IPS-20b (cell line): ENCODE results near the gene MYCT1.
"Not testable (repeated sequence)": the region's sequence is repeated elsewhere in the genome, so short reads cannot be mapped to it uniquely, and the experiment has no call there.

Experiments used
- H3K27ac ChIP-seq: one replicate; pipeline ENCODE4 v1.5.1; 2013; ENCODE audit warnings: low read length
- H3K27me3 ChIP-seq: 2 replicates; pipeline ENCODE4 v1.6.1; 2013; ENCODE audit warnings: mild to moderate bottlenecking, low read length, inconsistent platforms; ENCODE audit not compliant: insufficient read depth
- H3K36me3 ChIP-seq: 2 replicates; pipeline ENCODE4 v1.6.1; 2013; ENCODE audit warnings: low read depth, mild to moderate bottlenecking, inconsistent platforms, low read length, moderate library complexity; ENCODE audit not compliant: insufficient read depth
- H3K4me1 ChIP-seq: 2 replicates; pipeline ENCODE4 v1.6.1; 2013; ENCODE audit warnings: mild to moderate bottlenecking, control low read depth, inconsistent platforms, low read length, moderate library complexity; ENCODE audit not compliant: insufficient read depth
- H3K4me3 ChIP-seq: 2 replicates; pipeline ENCODE4 v1.5.1; 2013; ENCODE audit warnings: mild to moderate bottlenecking, low read length, inconsistent platforms
- H3K9ac ChIP-seq: 2 replicates; pipeline ENCODE4 v1.6.1; 2013; ENCODE audit warnings: low read depth, mild to moderate bottlenecking, inconsistent platforms, low read length, moderate library complexity
- H3K9me3 ChIP-seq: 2 replicates; pipeline ENCODE4 v1.6.1; 2013; ENCODE audit warnings: mild to moderate bottlenecking, low read depth, low read length, inconsistent platforms; ENCODE audit not compliant: insufficient read depth

Gene MYCT1

DNA sequence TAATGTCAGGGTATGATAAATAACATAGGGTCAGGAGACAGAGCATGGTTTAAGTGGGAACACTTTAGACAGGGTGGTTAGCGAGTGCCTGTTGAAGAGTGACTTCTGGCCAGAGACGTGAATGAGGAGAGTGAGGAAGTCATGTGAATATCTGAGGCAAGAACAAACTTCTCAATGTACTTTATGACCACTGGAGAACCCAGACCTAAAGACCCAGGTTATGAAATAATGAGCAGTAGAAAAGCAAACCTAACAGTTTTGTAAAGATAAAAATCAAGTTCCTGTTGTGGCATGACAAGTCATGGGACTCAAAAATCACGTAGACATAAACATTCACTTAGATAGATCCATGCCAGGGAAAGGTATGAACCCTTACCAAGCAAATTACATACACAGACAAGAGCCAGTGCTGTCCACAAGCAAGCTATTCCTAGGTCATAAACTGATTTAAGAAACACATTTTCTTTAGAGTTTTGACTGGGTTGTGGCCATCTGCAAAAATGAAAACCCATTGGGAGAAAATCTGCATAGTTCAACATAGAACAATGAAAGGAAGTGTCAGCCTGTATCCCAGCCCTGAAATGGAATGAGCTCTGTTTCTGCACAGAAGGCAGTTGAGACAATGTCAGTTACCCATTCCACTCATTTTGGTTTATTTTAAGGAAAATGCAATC, 2.2 kb upstream of the MYCT1 start:
- H3K36me3 ChIP-seq = no peaks in the 10 kb centered on the region
- H3K4me1 ChIP-seq = no peaks in the 10 kb centered on the region; the same call in 1 of the 2 replicates
- no peak overlapping the region for H3K27ac ChIP-seq
- no peak overlapping the region for H3K9ac ChIP-seq
- H3K27me3 ChIP-seq = no peaks in the 10 kb centered on the region
- H3K4me3 ChIP-seq = no peak overlapping the region
- H3K9me3 ChIP-seq = no peaks in the 10 kb centered on the region

DNA sequence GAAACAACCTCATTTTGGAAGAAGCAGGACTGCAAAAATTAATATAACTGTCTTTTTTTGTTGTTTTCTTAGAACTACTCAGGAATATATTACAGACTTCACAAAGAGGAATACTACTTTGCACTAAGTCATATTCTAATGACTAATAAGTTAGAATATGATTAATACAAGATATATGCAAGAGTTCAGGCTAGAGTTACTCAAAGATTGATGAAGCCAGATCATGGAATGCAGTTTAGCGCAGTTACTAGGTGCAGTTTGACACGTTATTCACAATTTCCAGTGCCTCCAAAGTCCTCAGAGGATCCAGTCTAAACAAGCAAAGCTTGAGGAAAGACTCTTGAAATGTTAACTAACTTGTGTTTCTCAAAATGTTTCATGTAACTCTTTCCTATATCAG, 1.2 kb upstream of the MYCT1 start:
- Histone ChIP-seq H3K9me3 (no peaks in the 10 kb centered on the region), H3K9ac (no peak overlapping the region), H3K27me3 (no peaks in the 10 kb centered on the region), H3K27ac (no peak overlapping the region), H3K4me1 (no peaks in the 10 kb centered on the region; the same call in 1 of the 2 replicates), H3K36me3 (no peaks in the 10 kb centered on the region), H3K4me3 (no peak overlapping the region)

GRCh38 chr6:152698692-152699091, 995 bp downstream of the MYCT1 start:
- H3K4me3 ChIP-seq = no peak overlapping the region
- no peak overlapping the region for H3K27ac ChIP-seq

DNA sequence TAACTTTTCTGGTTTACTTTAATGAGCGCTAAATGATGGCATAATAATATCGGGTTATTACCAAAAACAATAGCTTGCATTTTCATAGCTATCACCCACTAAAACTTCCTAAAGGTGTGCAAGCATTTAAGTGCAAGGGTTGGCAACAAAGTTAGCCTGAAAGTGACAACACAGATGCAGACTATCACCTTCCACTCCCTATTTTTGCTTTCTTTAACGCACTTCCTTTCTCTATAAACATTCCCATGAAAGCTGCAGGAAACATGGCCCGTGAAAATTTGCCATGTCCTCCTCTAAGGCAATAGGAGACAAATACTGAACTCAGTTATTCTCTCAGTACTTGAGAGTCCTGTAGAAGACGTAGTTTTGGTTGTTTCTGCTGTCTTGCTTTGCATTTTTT, 2.7 kb downstream of the MYCT1 start:
- Histone ChIP-seq H3K4me3 (no peak overlapping the region), H3K36me3 (no peaks in the 10 kb centered on the region), H3K4me1 (no peaks in the 10 kb centered on the region; the same call in 1 of the 2 replicates), H3K9ac (no peak overlapping the region), H3K27me3 (no peaks in the 10 kb centered on the region), H3K27ac (no peak overlapping the region), H3K9me3 (no peaks in the 10 kb centered on the region)

More at GRCh38 chr6:152698692-152699091, 995 bp downstream of the MYCT1 start:
- Histone ChIP-seq H3K9me3 (no peaks in the 10 kb centered on the region), H3K4me1 (no peaks in the 10 kb centered on the region; the same call in 1 of the 2 replicates), H3K36me3 (no peaks in the 10 kb centered on the region), H3K9ac (no peak overlapping the region), H3K27me3 (no peaks in the 10 kb centered on the region)

- H3K27me3 ChIP-seq = no peaks in the 10 kb centered on the region
- H3K9me3 ChIP-seq = no peaks in the 10 kb centered on the region
- H3K4me3 ChIP-seq = no peak overlapping the region
- no peak overlapping the region for H3K27ac ChIP-seq
- no peaks in the 10 kb centered on the region for H3K36me3 ChIP-seq
- H3K9ac ChIP-seq = no peak overlapping the region
- H3K4me1 ChIP-seq = no peaks in the 10 kb centered on the region
Measured at GRCh38 chr6:152701081-152701862, 3.6 kb downstream of the MYCT1 start.

DNA sequence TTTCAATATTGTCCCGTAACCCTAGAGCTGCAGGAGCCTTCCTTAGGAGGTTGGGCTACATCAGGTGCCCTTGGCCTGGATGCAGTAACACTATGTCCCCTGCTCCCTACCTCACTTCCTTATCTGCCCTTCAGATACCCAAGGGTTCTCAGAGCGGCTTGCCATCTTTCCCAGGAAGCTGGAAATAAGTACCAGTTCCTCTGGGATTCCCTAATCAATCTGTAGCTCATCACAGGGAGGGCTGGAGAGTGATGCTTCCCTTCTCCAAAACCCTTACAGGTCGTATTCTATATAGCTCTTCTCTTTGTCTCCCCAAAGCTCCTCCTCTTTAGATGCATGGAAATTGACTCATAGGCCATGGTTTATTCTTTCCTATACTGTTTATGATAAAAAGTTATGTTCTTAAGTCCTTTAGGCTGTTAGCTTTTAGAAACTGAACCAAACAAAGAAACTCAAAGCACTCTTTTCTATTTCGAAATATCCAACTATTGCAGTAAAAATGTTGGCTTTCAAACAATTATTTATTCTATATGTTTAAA, 4.2 kb downstream of the MYCT1 start:
- no peaks in the 10 kb centered on the region for H3K9me3 ChIP-seq
- no peak overlapping the region for H3K9ac ChIP-seq
- no peaks in the 10 kb centered on the region for H3K27me3 ChIP-seq

GRCh38 chr6:152703750-152704149, 6.1 kb downstream of the MYCT1 start:
- not testable (repeated sequence) for H3K27me3 ChIP-seq, H3K27ac ChIP-seq, H3K9me3 ChIP-seq, H3K4me3 ChIP-seq, H3K4me1 ChIP-seq, H3K9ac ChIP-seq, H3K36me3 ChIP-seq

More for the DNA sequence above, 4.2 kb downstream of the MYCT1 start:
- no peaks in the 10 kb centered on the region for H3K36me3 ChIP-seq
- no peaks in the 10 kb centered on the region for H3K4me1 ChIP-seq
- no peak overlapping the region for H3K27ac ChIP-seq
- H3K4me3 ChIP-seq = no peak overlapping the region

GRCh38 chr6:152705327-152705726, 7.6 kb downstream of the MYCT1 start:
- no peaks in the 10 kb centered on the region for H3K9me3 ChIP-seq
- H3K9ac ChIP-seq = no peak overlapping the region
- no peaks in the 10 kb centered on the region for H3K27me3 ChIP-seq
- H3K4me1 ChIP-seq = no peaks in the 10 kb centered on the region
- H3K4me3 ChIP-seq = no peak overlapping the region
- no peaks in the 10 kb centered on the region for H3K36me3 ChIP-seq
- no peak overlapping the region for H3K27ac ChIP-seq

GRCh38 chr6:152716322-152716721, 18.6 kb downstream of the MYCT1 start:
- Histone ChIP-seq H3K9ac (no peak overlapping the region), H3K27ac (no peak overlapping the region), H3K36me3 (no peaks in the 10 kb centered on the region), H3K4me1 (no peaks in the 10 kb centered on the region), H3K27me3 (no peaks in the 10 kb centered on the region), H3K4me3 (no peak overlapping the region), H3K9me3 (peaks cover 7% of the 10 kb centered on the region; the same call in 1 of the 2 replicates)

DNA sequence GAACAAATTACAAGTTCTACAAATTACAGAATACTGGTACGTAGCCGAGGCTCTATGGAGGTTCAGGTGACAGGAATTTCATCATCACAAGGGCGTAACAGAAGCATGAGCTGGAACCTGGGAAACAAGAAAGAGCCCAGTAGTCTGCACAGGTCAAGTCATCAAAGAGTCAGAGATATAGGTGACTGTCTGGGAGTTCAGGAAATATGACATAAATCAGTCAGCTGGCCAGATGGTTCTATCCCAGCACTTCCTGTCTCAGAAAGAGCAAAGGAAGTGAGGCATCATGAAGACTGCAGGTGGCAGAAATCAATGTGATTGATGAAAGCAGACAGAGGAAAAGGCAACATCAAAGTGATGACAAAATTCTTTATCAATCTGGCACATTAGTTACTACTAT, 23.3 kb downstream of the MYCT1 start:
- H3K27ac ChIP-seq = no peak overlapping the region
- H3K27me3 ChIP-seq = no peaks in the 10 kb centered on the region
- H3K36me3 ChIP-seq = no peaks in the 10 kb centered on the region
- H3K4me1 ChIP-seq = no peaks in the 10 kb centered on the region
- H3K4me3 ChIP-seq = no peak overlapping the region
- no peak overlapping the region for H3K9ac ChIP-seq
- H3K9me3 ChIP-seq = no peaks in the 10 kb centered on the region

- H3K9me3 ChIP-seq = no peaks in the 10 kb centered on the region
- no peak overlapping the region for H3K27ac ChIP-seq
- no peaks in the 10 kb centered on the region for H3K4me1 ChIP-seq
- no peak overlapping the region for H3K4me3 ChIP-seq
- no peaks in the 10 kb centered on the region for H3K27me3 ChIP-seq
- no peaks in the 10 kb centered on the region for H3K36me3 ChIP-seq
- no peak overlapping the region for H3K9ac ChIP-seq
Measured at GRCh38 chr6:152721956-152722355, 24.3 kb downstream of the MYCT1 start.

DNA sequence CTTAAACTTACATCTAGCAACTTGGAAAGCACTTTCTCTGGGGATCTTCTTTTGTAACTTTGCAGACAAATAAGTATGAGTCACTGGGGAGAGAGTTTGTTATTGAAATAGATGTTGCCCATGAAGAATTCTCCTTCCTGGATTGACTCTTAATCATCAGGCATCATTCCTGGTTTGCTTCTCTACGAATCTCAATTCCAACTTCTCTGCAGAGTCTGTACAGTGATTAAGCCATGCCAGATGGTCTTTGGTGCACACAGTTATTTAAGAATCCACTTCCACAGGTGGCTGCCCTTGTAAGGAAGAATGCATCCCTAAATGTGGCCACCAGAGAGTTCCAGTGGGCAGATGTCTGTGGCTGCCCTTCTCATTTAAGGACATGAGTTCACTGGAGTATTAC, 25.7 kb downstream of the MYCT1 start:
- no peaks in the 10 kb centered on the region for H3K27me3 ChIP-seq
- H3K4me3 ChIP-seq = no peak overlapping the region

More for the DNA sequence above, 25.7 kb downstream of the MYCT1 start:
- Histone ChIP-seq H3K36me3 (no peaks in the 10 kb centered on the region), H3K4me1 (no peaks in the 10 kb centered on the region), H3K27ac (no peak overlapping the region), H3K9ac (no peak overlapping the region), H3K9me3 (no peaks in the 10 kb centered on the region)
